WTC11 (cell line): ENCODE results near the gene C18orf32.
"Not testable (repeated sequence)": the region's sequence is repeated elsewhere in the genome, so short reads cannot be mapped to it uniquely, and the experiment has no call there.

ENCODE experiments used
- ATF2 ChIP-seq: sonication (generic); formaldehyde crosslinking; IDR thresholded peaks from 2 replicates; pipeline ENCODE4 v1.8.1; 2022; ENCODE audit warnings: low read depth, missing genetic modification reagents, borderline replicate concordance
- ATF3 ChIP-seq: sonication (generic); formaldehyde crosslinking; conservative IDR thresholded peaks from 2 replicates; pipeline ENCODE4 v1.8.1; 2022; ENCODE audit warnings: mild to moderate bottlenecking, missing genetic modification reagents
- CREM ChIP-seq: sonication (generic); formaldehyde crosslinking; IDR thresholded peaks from 2 replicates; pipeline ENCODE4 v1.8.1; 2022; ENCODE audit warnings: mild to moderate bottlenecking, missing genetic modification reagents, moderate library complexity
- CTCF ChIP-seq: fragments of 200-600 bp; IDR thresholded peaks from 2 replicates; pipeline ENCODE4 v1.8.0; 2022; ENCODE audit warnings: antibody characterized with exemption
- E2F1 ChIP-seq: sonication (generic); formaldehyde crosslinking; IDR thresholded peaks from 2 replicates; pipeline ENCODE4 v1.8.0; 2022; ENCODE audit warnings: mild to moderate bottlenecking, missing genetic modification reagents
- ESRRA ChIP-seq: sonication (generic); formaldehyde crosslinking; IDR thresholded peaks from 2 replicates; pipeline ENCODE4 v1.8.1; 2022; ENCODE audit warnings: mild to moderate bottlenecking, missing genetic modification reagents, borderline replicate concordance
- ETV6 ChIP-seq: sonication (generic); formaldehyde crosslinking; IDR thresholded peaks from 2 replicates; pipeline ENCODE4 v1.8.1; 2022; ENCODE audit warnings: mild to moderate bottlenecking, missing genetic modification reagents
- HMGXB4 ChIP-seq: sonication (generic); formaldehyde crosslinking; IDR thresholded peaks from 2 replicates; pipeline ENCODE4 v1.8.1; 2023; ENCODE audit warnings: mild to moderate bottlenecking, moderate library complexity, missing genetic modification reagents
- MLX ChIP-seq: sonication (generic); formaldehyde crosslinking; IDR thresholded peaks from 2 replicates; pipeline ENCODE4 v1.8.1; 2023; ENCODE audit warnings: mild to moderate bottlenecking, missing genetic modification reagents, moderate library complexity
- PRDM15 ChIP-seq: sonication (generic); formaldehyde crosslinking; IDR thresholded peaks from 2 replicates; pipeline ENCODE4 v1.8.0; 2022; ENCODE audit warnings: missing genetic modification reagents
- USF1 ChIP-seq: sonication (generic); formaldehyde crosslinking; IDR thresholded peaks from 2 replicates; pipeline ENCODE4 v1.8.0; 2022; ENCODE audit warnings: mild to moderate bottlenecking, missing genetic modification reagents
- USF2 ChIP-seq: sonication (generic); formaldehyde crosslinking; IDR thresholded peaks from 2 replicates; pipeline ENCODE4 v1.8.1; 2023; ENCODE audit warnings: mild to moderate bottlenecking, missing genetic modification reagents, moderate library complexity
- ZBTB21 ChIP-seq: sonication (generic); formaldehyde crosslinking; IDR thresholded peaks from 2 replicates; pipeline ENCODE4 v1.8.1; 2023; ENCODE audit warnings: mild to moderate bottlenecking, missing genetic modification reagents, borderline replicate concordance

- not testable (repeated sequence) for TF ChIP-seq CTCF; USF2; CREM (CRISPR knock-in tag); PRDM15; ESRRA (CRISPR knock-in tag); ZBTB21 (CRISPR knock-in tag); ATF2 (CRISPR knock-in tag); ATF3; MLX (CRISPR knock-in tag); E2F1; HMGXB4 (CRISPR knock-in tag); ETV6 (CRISPR knock-in tag); USF1 (CRISPR knock-in tag)
Measured at GRCh38 chr18:49452534-49452933, 34.5 kb downstream of the C18orf32 start.
